ENCODE measurements around the gene SIX1.

Gene SIX1

DNA sequence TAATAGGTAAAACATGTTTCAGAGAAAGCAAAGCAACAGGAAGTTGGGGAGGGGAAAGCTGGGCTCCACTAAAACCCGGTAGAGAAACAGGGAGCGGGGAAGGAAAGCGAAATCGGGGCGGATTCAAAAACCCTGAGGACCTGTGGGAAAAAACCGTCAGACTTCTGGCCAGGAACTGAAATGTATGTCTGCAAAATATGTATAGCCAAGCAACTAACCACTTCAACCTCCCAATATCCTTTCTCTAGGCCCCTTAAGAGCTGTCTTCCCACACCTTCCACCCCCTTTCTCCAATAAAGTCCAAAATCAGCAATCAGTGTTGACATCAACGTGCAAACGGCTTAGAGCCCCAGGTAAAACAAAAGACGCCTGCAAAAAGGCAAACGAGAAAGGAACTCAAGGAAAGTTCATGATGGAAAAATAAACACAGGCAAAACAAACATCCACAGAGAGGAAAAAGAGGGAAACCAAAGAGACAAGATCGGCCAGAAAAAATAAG, 32.8 kb downstream of the SIX1 start (continued):
- TF ChIP-seq, protein P1, sequence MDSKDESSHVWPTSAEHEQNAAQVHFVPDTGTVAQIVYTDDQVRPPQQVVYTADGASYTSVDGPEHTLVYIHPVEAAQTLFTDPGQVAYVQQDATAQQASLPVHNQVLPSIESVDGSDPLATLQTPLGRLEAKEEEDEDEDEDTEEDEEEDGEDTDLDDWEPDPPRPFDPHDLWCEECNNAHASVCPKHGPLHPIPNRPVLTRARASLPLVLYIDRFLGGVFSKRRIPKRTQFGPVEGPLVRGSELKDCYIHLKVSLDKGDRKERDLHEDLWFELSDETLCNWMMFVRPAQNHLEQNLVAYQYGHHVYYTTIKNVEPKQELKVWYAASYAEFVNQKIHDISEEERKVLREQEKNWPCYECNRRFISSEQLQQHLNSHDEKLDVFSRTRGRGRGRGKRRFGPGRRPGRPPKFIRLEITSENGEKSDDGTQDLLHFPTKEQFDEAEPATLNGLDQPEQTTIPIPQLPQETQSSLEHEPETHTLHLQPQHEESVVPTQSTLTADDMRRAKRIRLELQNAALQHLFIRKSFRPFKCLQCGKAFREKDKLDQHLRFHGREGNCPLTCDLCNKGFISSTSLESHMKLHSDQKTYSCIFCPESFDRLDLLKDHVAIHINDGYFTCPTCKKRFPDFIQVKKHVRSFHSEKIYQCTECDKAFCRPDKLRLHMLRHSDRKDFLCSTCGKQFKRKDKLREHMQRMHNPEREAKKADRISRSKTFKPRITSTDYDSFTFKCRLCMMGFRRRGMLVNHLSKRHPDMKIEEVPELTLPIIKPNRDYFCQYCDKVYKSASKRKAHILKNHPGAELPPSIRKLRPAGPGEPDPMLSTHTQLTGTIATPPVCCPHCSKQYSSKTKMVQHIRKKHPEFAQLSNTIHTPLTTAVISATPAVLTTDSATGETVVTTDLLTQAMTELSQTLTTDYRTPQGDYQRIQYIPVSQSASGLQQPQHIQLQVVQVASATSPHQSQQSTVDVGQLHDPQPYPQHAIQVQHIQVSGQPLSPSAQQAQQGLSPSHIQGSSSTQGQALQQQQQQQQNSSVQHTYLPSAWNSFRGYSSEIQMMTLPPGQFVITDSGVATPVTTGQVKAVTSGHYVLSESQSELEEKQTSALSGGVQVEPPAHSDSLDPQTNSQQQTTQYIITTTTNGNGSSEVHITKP (tag by site-specific recombination; IDR thresholded peaks at IDR 0.05): peak; percentile 77
- TF ChIP-seq ZNF398 (tag by site-specific recombination; IDR thresholded peaks at IDR 0.05): no peak
- TF ChIP-seq ZNF692 (tag by site-specific recombination; IDR thresholded peaks at IDR 0.05): no peak
- peak; percentile 66 for TF ChIP-seq ZNF335 (tag by site-specific recombination; conservative IDR thresholded peaks at IDR 0.05)
- TF ChIP-seq ZNF558 (tag by site-specific recombination; IDR thresholded peaks at IDR 0.05): no peak
- TF ChIP-seq ZNF140 (tag by site-specific recombination; IDR thresholded peaks at IDR 0.05): no peak
- TF ChIP-seq ZBTB21 (tag by site-specific recombination; IDR thresholded peaks at IDR 0.05): no peak
- TF ChIP-seq FEZF1 (tag by site-specific recombination; IDR thresholded peaks at IDR 0.05): peak; percentile 59
- no peak for TF ChIP-seq HOXD13 (CRISPR knock-in tag; IDR thresholded peaks at IDR 0.05; ENCODE audit: borderline replicate concordance)
- no peak for TF ChIP-seq ZNF529 (tag by site-specific recombination; IDR thresholded peaks at IDR 0.05; ENCODE audit: insufficient replicate concordance)
- TF ChIP-seq TRIM28 (IDR thresholded peaks at IDR 0.05; ENCODE audit: borderline replicate concordance, low read length): 0 out of 2 replicates have a peak, but pooled peaks have one; percentile 20
- TF ChIP-seq, protein P2, sequence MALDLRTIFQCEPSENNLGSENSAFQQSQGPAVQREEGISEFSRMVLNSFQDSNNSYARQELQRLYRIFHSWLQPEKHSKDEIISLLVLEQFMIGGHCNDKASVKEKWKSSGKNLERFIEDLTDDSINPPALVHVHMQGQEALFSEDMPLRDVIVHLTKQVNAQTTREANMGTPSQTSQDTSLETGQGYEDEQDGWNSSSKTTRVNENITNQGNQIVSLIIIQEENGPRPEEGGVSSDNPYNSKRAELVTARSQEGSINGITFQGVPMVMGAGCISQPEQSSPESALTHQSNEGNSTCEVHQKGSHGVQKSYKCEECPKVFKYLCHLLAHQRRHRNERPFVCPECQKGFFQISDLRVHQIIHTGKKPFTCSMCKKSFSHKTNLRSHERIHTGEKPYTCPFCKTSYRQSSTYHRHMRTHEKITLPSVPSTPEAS (tag by site-specific recombination; IDR thresholded peaks at IDR 0.05): no peak
- TF ChIP-seq EGR2 (tag by site-specific recombination; IDR thresholded peaks at IDR 0.05; ENCODE audit: low read depth): peak; percentile 37; the same call in 1 of the 2 replicates
- no peak for TF ChIP-seq BCL11A (tag by site-specific recombination; IDR thresholded peaks at IDR 0.05; ENCODE audit: low read depth)
- no peak for TF ChIP-seq ZNF596 (tag by site-specific recombination; IDR thresholded peaks at IDR 0.05)
- TF ChIP-seq, protein P3, sequence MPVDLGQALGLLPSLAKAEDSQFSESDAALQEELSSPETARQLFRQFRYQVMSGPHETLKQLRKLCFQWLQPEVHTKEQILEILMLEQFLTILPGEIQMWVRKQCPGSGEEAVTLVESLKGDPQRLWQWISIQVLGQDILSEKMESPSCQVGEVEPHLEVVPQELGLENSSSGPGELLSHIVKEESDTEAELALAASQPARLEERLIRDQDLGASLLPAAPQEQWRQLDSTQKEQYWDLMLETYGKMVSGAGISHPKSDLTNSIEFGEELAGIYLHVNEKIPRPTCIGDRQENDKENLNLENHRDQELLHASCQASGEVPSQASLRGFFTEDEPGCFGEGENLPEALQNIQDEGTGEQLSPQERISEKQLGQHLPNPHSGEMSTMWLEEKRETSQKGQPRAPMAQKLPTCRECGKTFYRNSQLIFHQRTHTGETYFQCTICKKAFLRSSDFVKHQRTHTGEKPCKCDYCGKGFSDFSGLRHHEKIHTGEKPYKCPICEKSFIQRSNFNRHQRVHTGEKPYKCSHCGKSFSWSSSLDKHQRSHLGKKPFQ (tag by site-specific recombination; IDR thresholded peaks at IDR 0.05): no peak
- TF ChIP-seq ZNF132 (tag by site-specific recombination; IDR thresholded peaks at IDR 0.05; ENCODE audit: borderline replicate concordance): no peak
- no peak for TF ChIP-seq ZNF473 (tag by site-specific recombination; IDR thresholded peaks at IDR 0.05)
